Right lobe of liver (tissue), 6 donors: ENCODE measurements around the gene ZNF444. TPM values are rescaled to one million over a fixed set of nuclear protein-coding genes. Genes with fewer than 3 reads are reported as not detected.
"Not testable (repeated sequence)": the region's sequence is repeated elsewhere in the genome, so short reads cannot be mapped to it uniquely, and the experiment has no call there.

ENCODE experiments used
- ATAC-seq, 4 donors: fragments of 200-7000 bp; cut with Tn5 transposase; one replicate each; pipeline ENCODE4 v1.9.1; 2020; ENCODE audit warnings: mild to moderate bottlenecking in 4 of 4, moderate library complexity in 4 of 4
- DNase-seq, 3 donors: peaks; one replicate each; pipeline ENCODE4 v3.0.0-alpha.2; 2020
- H3K27ac ChIP-seq, 3 donors: fragments of 200-600 bp; one replicate each; pipeline ENCODE4 v1.8.0; 2022
- H3K27me3 ChIP-seq, 2 donors: fragments of 200-600 bp; one replicate each; pipeline ENCODE4 v1.8.0; 2022
- H3K36me3 ChIP-seq, 4 donors: fragments of 200-600 bp; sonication (generic) in 1 of 4; one replicate each; pipeline versions ENCODE4 v1.5.1 to v1.8.0; 2017 to 2022; ENCODE audit warnings: control low read depth in 1 of 4
- H3K4me1 ChIP-seq, 4 donors: fragments of 200-600 bp; sonication (generic) in 1 of 4; one replicate each; pipeline versions ENCODE4 v1.5.1 to v1.8.0; 2017 to 2022; ENCODE audit warnings: control low read depth in 1 of 4
- H3K4me3 ChIP-seq, 3 donors: fragments of 200-600 bp; one replicate each; pipeline ENCODE4 v1.8.0; 2022
- H3K9me3 ChIP-seq, 4 donors: fragments of 200-600 bp; sonication (generic) in 1 of 4; one replicate each; pipeline versions ENCODE4 v1.5.1 to v1.8.0; 2017 to 2022; ENCODE audit warnings: control low read depth in 1 of 4
- CTCF ChIP-seq, 4 donors: fragments of 200-600 bp in 3 of 4; fragments of 450-650 bp in 1 of 4; IDR thresholded peaks; one replicate each; pipeline versions ENCODE4 v1.5.1 to v1.8.0; 2016 to 2022; ENCODE audit warnings: antibody characterized with exemption in 4 of 4, mild to moderate bottlenecking in 2 of 4
- POLR2A ChIP-seq: fragments of 450-650 bp; IDR thresholded peaks from one replicate; pipeline ENCODE4 v1.6.1; 2017; ENCODE audit warnings: antibody characterized with exemption, mild to moderate bottlenecking
- whole genome bisulfite sequencing: methylation state at CpG from one replicate; pipeline ENCODE4 v1.1.6; 2018; ENCODE audit warnings: low coverage, low lambda C conversion rate; ENCODE audit not compliant: insufficient coverage; ENCODE audit errors: missing lambda C conversion rate; 5-methylcytosine and 5-hydroxymethylcytosine counted together
- intact Hi-C, 2 donors: fragments of 100-400 bp; cut with DNase I; formaldehyde crosslinking; loops; one replicate each; pipeline versions ENCODE4 v1.11.2 to v1.14.1; 2022
- total RNA-seq, 6 experiments: library from RNA; depleted of rRNA in 2 of 6; stranded (reverse); fragments of >200 nt in 2 of 6; fragmentation: NEBNext Ultra II Directional in 3 of 6; extraction: Animal tissue kit (Norgen Biotek cat#: 25700) in 3 of 6; gene quantifications; one replicate each; pipeline versions ENCODE4 v1.1.0 to v1.2.4, GENCODE V29; 2016 to 2023
- donor health status: DM: no; HTN: yes; CAD: no.
- donor health status: DM: no; HTN: no; CAD: no.
- donor health status: DM: no; HTN: no; CAD: no.
- donor health status: DM: no; HTN: yes; CAD: no.
- donor health status: DM: no; HTN: yes; CAD: no.

Gene ZNF444
- total RNA-seq, 6 experiments from 2014 or later = 23.2 to 38.4 (median 30.8) TPM

GRCh38 chr19:56146904-56147303, 5.8 kb downstream of the ZNF444 start:
- H3K27me3 ChIP-seq = no peaks in the 10 kb centered on the region
- no peak for DNase-seq
- WGBS = 95% methylated on average over 8 of the region's 31 CpGs
- intact Hi-C loops = no loop called here
- no peaks in the 10 kb centered on the region for H3K9me3 ChIP-seq
- ATAC-seq = no peak
- peaks cover 0 to 40% (median 20%) of the 10 kb centered on the region in 4 donors for H3K4me1 ChIP-seq
- no peak overlapping the region for H3K4me3 ChIP-seq
- H3K36me3 ChIP-seq = peaks cover 0 to 22% (median 2%) of the 10 kb centered on the region in 4 donors
- TF ChIP-seq CTCF (IDR thresholded peaks at IDR 0.05) (no peak), POLR2A (no peak)
- no peak overlapping the region for H3K27ac ChIP-seq

- Histone ChIP-seq H3K4me1 (peaks cover 0 to 39% (median 19%) of the 10 kb centered on the region in 4 donors), H3K4me3 (no peak overlapping the region), H3K9me3 (no peaks in the 10 kb centered on the region), H3K27me3 (no peaks in the 10 kb centered on the region), H3K36me3 (peaks cover 0 to 22% (median 2%) of the 10 kb centered on the region in 4 donors), H3K27ac (no peak overlapping the region)
- ATAC-seq = no peak
- no peak for DNase-seq
- no peak for TF ChIP-seq CTCF (IDR thresholded peaks at IDR 0.05)
- TF ChIP-seq POLR2A = no peak
- intact Hi-C loops = no loop called here
- 100% methylated on average over 2 of the region's 22 CpGs for WGBS
These were observed 6.2 kb downstream of the ZNF444 start for GRCh38 chr19:56147307-56147706.

- no peaks in the 10 kb centered on the region for H3K9me3 ChIP-seq
- intact Hi-C loops = no loop called here
- no peak for ATAC-seq
- 94% methylated on average over 6 of the region's 15 CpGs for WGBS
- TF ChIP-seq CTCF (IDR thresholded peaks at IDR 0.05) = no peak
- no peak for TF ChIP-seq POLR2A
- no peak overlapping the region for H3K27ac ChIP-seq
- H3K36me3 ChIP-seq = peaks cover 0 to 22% (median 2%) of the 10 kb centered on the region in 4 donors
- no peaks in the 10 kb centered on the region for H3K27me3 ChIP-seq
- peaks cover 0 to 31% (median 15%) of the 10 kb centered on the region in 4 donors for H3K4me1 ChIP-seq
- H3K4me3 ChIP-seq = no peak overlapping the region
- no peak for DNase-seq
These were observed 7.0 kb downstream of the ZNF444 start for GRCh38 chr19:56148096-56148495.

- DNase-seq, H3K4me3 ChIP-seq, H3K27me3 ChIP-seq, intact Hi-C loops, H3K9me3 ChIP-seq, ATAC-seq, H3K27ac ChIP-seq: not testable (repeated sequence)
- H3K4me1 ChIP-seq = peaks cover 0 to 21% (median 10%) of the 10 kb centered on the region in 4 donors
- 99% methylated on average over 10 of the region's 12 CpGs for WGBS
- peaks cover 0 to 22% (median 3%) of the 10 kb centered on the region in 4 donors for H3K36me3 ChIP-seq
These were observed 8.0 kb downstream of the ZNF444 start for GRCh38 chr19:56148955-56149655.

- H3K4me3 ChIP-seq = no peak overlapping the region
- H3K27ac ChIP-seq = no peak overlapping the region
- H3K4me1 ChIP-seq = peaks cover 0 to 16% (median 8%) of the 10 kb centered on the region in 4 donors
- intact Hi-C loops = no loop called here
- H3K9me3 ChIP-seq = no peaks in the 10 kb centered on the region
- ATAC-seq (no peak), DNase-seq (no peak)
- no peaks in the 10 kb centered on the region for H3K27me3 ChIP-seq
- peaks cover 0 to 24% (median 3%) of the 10 kb centered on the region in 4 donors for H3K36me3 ChIP-seq
- TF ChIP-seq CTCF (IDR thresholded peaks at IDR 0.05) (no peak), POLR2A (no peak)
- 95% methylated on average over 3 of the region's 5 CpGs for WGBS
These were observed 8.6 kb downstream of the ZNF444 start for GRCh38 chr19:56149656-56150038.
